IMR-90 (cell line): ENCODE results near the gene ECM1. TPM values are rescaled to one million over a fixed set of nuclear protein-coding genes. Genes with fewer than 3 reads are reported as not detected.

Experiments
- ATAC-seq: fragments of 200-7000 bp; cut with Tn5 transposase; 2 replicates; pipeline ENCODE4 v1.9.1; 2020; ENCODE audit warnings: low read depth, mild to moderate bottlenecking, moderate library complexity
- BruUV-seq: library from RNA; stranded (reverse); fragments of 400-500 nt; replicated peaks from 2 replicates; lab custom pipeline; 2021; lab: Mats Ljungman, UMichigan
- CTCF ChIA-PET: fragments of 300-600 bp; formaldehyde crosslinking; extraction: SDS; loops from one replicate; lab custom pipeline; 2021; ENCODE audit warnings: antibody characterized with exemption; lab: Yijun Ruan, JAX
- POLR2A ChIA-PET: fragments of 300-600 bp; sonication (Branson Sonifier 250); formaldehyde crosslinking; loops from one replicate; lab custom pipeline; 2022; ENCODE audit warnings: antibody characterized with exemption; ENCODE audit not compliant: unreplicated experiment; lab: Charles Lee
- DNase-seq: peaks from one replicate; pipeline ENCODE4 v3.0.0; 2013
- H2AFZ ChIP-seq: replicated peaks from 2 replicates; pipeline ENCODE3; 2013; ENCODE audit warnings: low read length, mild to moderate bottlenecking; ENCODE audit not compliant: poor library complexity
- H2AK5ac ChIP-seq: 2 replicates; pipeline ENCODE4 v1.6.1; 2013; ENCODE audit warnings: low read depth, low read length, inconsistent platforms
- H2AK9ac ChIP-seq: replicated peaks from 2 replicates; pipeline ENCODE3; 2013; ENCODE audit warnings: mild to moderate bottlenecking, low read depth, low read length, moderate library complexity; ENCODE audit not compliant: poor library complexity
- H2BK120ac ChIP-seq: 2 replicates; pipeline ENCODE4 v1.6.1; 2013; ENCODE audit warnings: low read depth, low read length, inconsistent platforms
- H2BK15ac ChIP-seq: 3 replicates; pipeline ENCODE4 v1.6.1; 2013; ENCODE audit warnings: low read depth, low read length, inconsistent platforms
- H2BK20ac ChIP-seq: 2 replicates; pipeline ENCODE4 v1.6.1; 2013; ENCODE audit warnings: low read depth, mild to moderate bottlenecking, inconsistent platforms, low read length, moderate library complexity
- H2BK5ac ChIP-seq: 2 replicates; pipeline ENCODE4 v1.6.1; 2013; ENCODE audit warnings: mild to moderate bottlenecking, low read depth, low read length, inconsistent platforms; ENCODE audit not compliant: poor library complexity, severe bottlenecking
- H3K14ac ChIP-seq: replicated peaks from 2 replicates; pipeline ENCODE4 v1.6.1; 2013; ENCODE audit warnings: low read depth, low read length, inconsistent platforms
- H3K18ac ChIP-seq: 2 replicates; pipeline ENCODE4 v1.6.1; 2013; ENCODE audit warnings: low read depth, low read length, control low read depth
- H3K23ac ChIP-seq: 2 replicates; pipeline ENCODE4 v1.6.1; 2013; ENCODE audit warnings: low read depth, low read length, inconsistent platforms
- H3K27ac ChIP-seq: 2 replicates; pipeline ENCODE4 v1.5.1; 2013; ENCODE audit warnings: mild to moderate bottlenecking, control low read depth, low read length; ENCODE audit not compliant: insufficient read depth
- H3K27me3 ChIP-seq: 2 replicates; pipeline ENCODE4 v1.6.1; 2013; ENCODE audit warnings: low read length; ENCODE audit not compliant: control insufficient read depth, insufficient read depth
- H3K36me3 ChIP-seq: 2 replicates; pipeline ENCODE4 v1.6.1; 2013; ENCODE audit warnings: low read length, mixed read lengths; ENCODE audit not compliant: control insufficient read depth, insufficient read depth
- H3K4ac ChIP-seq: 2 replicates; pipeline ENCODE4 v1.6.1; 2013; ENCODE audit warnings: low read depth, low read length, inconsistent platforms
- H3K4me1 ChIP-seq: 2 replicates; pipeline ENCODE4 v1.6.1; 2013; ENCODE audit warnings: low read length, mixed read lengths; ENCODE audit not compliant: control insufficient read depth, insufficient read depth
- H3K4me2 ChIP-seq: 2 replicates; pipeline ENCODE4 v1.6.1; 2013; ENCODE audit warnings: low read depth, mild to moderate bottlenecking, control low read depth, low read length, moderate library complexity
- H3K4me3 ChIP-seq: 2 replicates; pipeline ENCODE4 v1.5.1; 2013; ENCODE audit warnings: low read depth, mild to moderate bottlenecking, control low read depth, low read length, moderate library complexity; ENCODE audit not compliant: insufficient read depth
- H3K56ac ChIP-seq: 2 replicates; pipeline ENCODE4 v1.6.1; 2013; ENCODE audit warnings: low read length, inconsistent platforms; ENCODE audit not compliant: insufficient read depth; ENCODE audit errors: extremely low read depth
- H3K79me1 ChIP-seq, 2 experiments: 2 replicates each; pipeline ENCODE4 v1.6.1; 2013; ENCODE audit warnings: low read length in 2 of 2, inconsistent platforms in 1 of 2, low read depth in 1 of 2
- H3K9ac ChIP-seq: 2 replicates; pipeline ENCODE4 v1.6.1; 2013; ENCODE audit warnings: low read depth, low read length, control low read depth
- H3K9me1 ChIP-seq: 2 replicates; pipeline ENCODE4 v1.6.1; 2013; ENCODE audit warnings: low read length, inconsistent platforms; ENCODE audit not compliant: insufficient read depth
- H3K9me3 ChIP-seq: 2 replicates; pipeline ENCODE4 v1.6.1; 2013; ENCODE audit warnings: low read length; ENCODE audit not compliant: control insufficient read depth, insufficient read depth
- H4K20me1 ChIP-seq: 2 replicates; pipeline ENCODE4 v1.6.1; 2013; ENCODE audit warnings: low read length, inconsistent platforms; ENCODE audit not compliant: insufficient read depth
- H4K5ac ChIP-seq: 2 replicates; pipeline ENCODE4 v1.6.1; 2013; ENCODE audit warnings: mild to moderate bottlenecking, low read depth, low read length, control low read depth
- H4K8ac ChIP-seq, 2 experiments: 2 replicates each; pipeline ENCODE4 v1.6.1; 2013; ENCODE audit warnings: low read depth in 2 of 2, low read length in 2 of 2, control low read depth in 1 of 2, inconsistent platforms in 1 of 2
- H4K91ac ChIP-seq: 2 replicates; pipeline ENCODE4 v1.6.1; 2013; ENCODE audit warnings: low read depth, low read length, inconsistent platforms; ENCODE audit not compliant: insufficient read depth
- BHLHE40 ChIP-seq: fragments of 150-350 bp; IDR thresholded peaks from 2 replicates; pipeline ENCODE4 v1.6.1; 2016; ENCODE audit warnings: mild to moderate bottlenecking, low read depth, low read length
- CEBPB ChIP-seq: IDR thresholded peaks from 2 replicates; pipeline ENCODE4 v1.6.1; 2012; ENCODE audit warnings: low read depth, low read length, improper control_type of control experiment
- CHD1 ChIP-seq: IDR thresholded peaks from 2 replicates; pipeline ENCODE4 v1.6.1; 2012; ENCODE audit warnings: low read depth, low read length, improper control_type of control experiment
- FOS ChIP-seq: fragments of 150-350 bp; IDR thresholded peaks from 2 replicates; pipeline ENCODE4 v1.6.1; 2016; ENCODE audit warnings: low read depth, low read length
- MAZ ChIP-seq: IDR thresholded peaks from 2 replicates; pipeline ENCODE4 v1.6.1; 2012; ENCODE audit warnings: low read depth, mild to moderate bottlenecking, low read length, improper control_type of control experiment, moderate library complexity, borderline replicate concordance
- MXI1 ChIP-seq: IDR thresholded peaks from 2 replicates; pipeline ENCODE4 v1.6.1; 2012; ENCODE audit warnings: low read depth, mild to moderate bottlenecking, low read length, moderate library complexity, borderline replicate concordance
- NFE2L2 ChIP-seq: fragments of 150-350 bp; IDR thresholded peaks from 2 replicates; pipeline ENCODE4 v1.6.1; 2016; ENCODE audit warnings: low read depth, mild to moderate bottlenecking, low read length
- POLR2A ChIP-seq: IDR thresholded peaks from 2 replicates; pipeline ENCODE4 v1.6.1; 2012; ENCODE audit warnings: mild to moderate bottlenecking, low read depth, low read length
- RAD21 ChIP-seq: IDR thresholded peaks from 2 replicates; pipeline ENCODE4 v1.6.1; 2012; ENCODE audit warnings: low read length, improper control_type of control experiment
- RCOR1 ChIP-seq: IDR thresholded peaks from 2 replicates; pipeline ENCODE4 v1.6.1; 2012; ENCODE audit warnings: mild to moderate bottlenecking, low read length, improper control_type of control experiment; ENCODE audit not compliant: insufficient replicate concordance
- RFX5 ChIP-seq: IDR thresholded peaks from 2 replicates; pipeline ENCODE4 v1.8.0; 2012; ENCODE audit warnings: low read depth, mild to moderate bottlenecking, low read length, moderate library complexity
- SMC3 ChIP-seq: fragments of 150-350 bp; IDR thresholded peaks from 2 replicates; pipeline ENCODE4 v1.6.1; 2016; ENCODE audit warnings: low read depth, mild to moderate bottlenecking, antibody characterized with exemption, low read length, moderate library complexity
- USF2 ChIP-seq: fragments of 150-350 bp; IDR thresholded peaks from 2 replicates; pipeline ENCODE4 v1.6.1; 2017; ENCODE audit warnings: mild to moderate bottlenecking, antibody characterized with exemption, low read length, low read depth
- WGBS, 2 experiments: methylation state at CpG; one replicate each; pipeline versions ENCODE4 v1.1.5 to v1.1.7; 2013; ENCODE audit warnings: missing lambda C conversion rate in 2 of 2; ENCODE audit not compliant: insufficient read length in 1 of 2; ENCODE audit errors: extremely low coverage in 2 of 2; 5-methylcytosine and 5-hydroxymethylcytosine counted together
- dilution Hi-C: fragments of 300-500 bp; cut with HindIII; formaldehyde crosslinking; loops from one replicate; pipeline ENCODE4 v1.14.3; 2018; ENCODE audit warnings: low sequenced_read_pairs; ENCODE audit not compliant: unreplicated experiment
- in situ Hi-C: fragments of 300-500 bp; cut with MboI; formaldehyde crosslinking; loops from 3 replicates; pipeline ENCODE4 v1.14.3; 2019; ENCODE audit warnings: low sequenced_read_pairs, inconsistent platforms, mixed read lengths
- intact Hi-C: fragments of 100-400 bp; cut with micrococcal nuclease; formaldehyde crosslinking; loops from 2 replicates; pipeline ENCODE4 v1.10.0; 2022
- polyA plus RNA-seq, 3 experiments: library from polyadenylated mRNA; depleted of rRNA; stranded (reverse); fragments of >200 nt; gene quantifications; 2 replicates each; pipeline ENCODE4 v1.2.3, GENCODE V29; 2012; ENCODE audit warnings: low replicate concordance in 1 of 3
- total RNA-seq: library from RNA; depleted of rRNA; stranded (reverse); fragments of >200 nt; gene quantifications from 2 replicates; pipeline ENCODE4 v1.2.3, GENCODE V29; 2012
- TF ChIP-seq, protein P1 (sequence below): conservative IDR thresholded peaks from 2 replicates; pipeline ENCODE4 v1.5.1; 2012; ENCODE audit warnings: mild to moderate bottlenecking, low read depth, low read length, improper control_type of control experiment
- TF ChIP-seq, protein P2 (sequence below): fragments of 150-350 bp; IDR thresholded peaks from 2 replicates; pipeline ENCODE4 v1.6.1; 2016; ENCODE audit warnings: low read depth, mild to moderate bottlenecking, low read length, moderate library complexity, borderline replicate concordance

The ECM1 gene
- total and polyA plus RNA-seq, 2 of the 4 experiments (the other 2 are of a cell fraction), result 20.1 to 230 TPM

- no peak overlapping the region for H2BK5ac ChIP-seq
- H3K9me1 ChIP-seq, result peaks cover 11% of the 10 kb centered on the region
- H3K4me1 ChIP-seq, result peaks cover 20% of the 10 kb centered on the region
- no peak overlapping the region for H4K5ac ChIP-seq
- ChIA-PET CTCF (interaction anchor here (0.7 kb wide), 1 partner anchor 476 kb away, joined by 3 read pairs; no protein-coding TSS in a partner anchor), POLR2A (no interaction called here)
- WGBS, 2 experiments, result 81% methylated on average over 15 of the region's 19 CpGs; no CpG with 5 or more reads in 1 of the 2 experiments
- no peak overlapping the region for H2BK15ac ChIP-seq
- no TSS peak for BruUV-seq
- H4K20me1 ChIP-seq, result peaks cover 10% of the 10 kb centered on the region
- H2BK120ac ChIP-seq, result no peak overlapping the region
- H4K8ac ChIP-seq, result no peak overlapping the region
- no peak overlapping the region for H3K4me3 ChIP-seq
- H3K79me1 ChIP-seq, result peaks cover 7 to 60% of the 10 kb centered on the region in 2 experiments
- intact Hi-C loops (no loop called here), dilution Hi-C loops (no loop called here), in situ Hi-C loops (loop anchor here (10.0 kb wide), 1 partner anchor 291 kb away; the partner anchor contains the start of gene APH1A)
- H3K9me3 ChIP-seq, result no peaks in the 10 kb centered on the region
- H3K36me3 ChIP-seq, result peaks cover 5% of the 10 kb centered on the region
- no peak overlapping the region for H3K56ac ChIP-seq
- no peak overlapping the region for H2AFZ ChIP-seq
- DNase-seq (no peak), ATAC-seq (no peak)
- no peaks in the 10 kb centered on the region for H3K27me3 ChIP-seq
- H2BK20ac ChIP-seq, result no peak overlapping the region
- no peak overlapping the region for H3K18ac ChIP-seq
- H3K27ac ChIP-seq, result no peak overlapping the region
- H3K9ac ChIP-seq, result no peak overlapping the region
- H2AK9ac ChIP-seq, result no peak overlapping the region
- H2AK5ac ChIP-seq, result no peak overlapping the region
- no peak overlapping the region for H3K23ac ChIP-seq
- H3K4ac ChIP-seq, result no peak overlapping the region
- no peak overlapping the region for H3K4me2 ChIP-seq
- H3K14ac ChIP-seq, result no peak overlapping the region
- no peak overlapping the region for H4K91ac ChIP-seq
- TF ChIP-seq RAD21, result no peak
- TF ChIP-seq FOS, result no peak
- TF ChIP-seq POLR2A, result no peak
- TF ChIP-seq CEBPB, result no peak
- TF ChIP-seq, protein P1, sequence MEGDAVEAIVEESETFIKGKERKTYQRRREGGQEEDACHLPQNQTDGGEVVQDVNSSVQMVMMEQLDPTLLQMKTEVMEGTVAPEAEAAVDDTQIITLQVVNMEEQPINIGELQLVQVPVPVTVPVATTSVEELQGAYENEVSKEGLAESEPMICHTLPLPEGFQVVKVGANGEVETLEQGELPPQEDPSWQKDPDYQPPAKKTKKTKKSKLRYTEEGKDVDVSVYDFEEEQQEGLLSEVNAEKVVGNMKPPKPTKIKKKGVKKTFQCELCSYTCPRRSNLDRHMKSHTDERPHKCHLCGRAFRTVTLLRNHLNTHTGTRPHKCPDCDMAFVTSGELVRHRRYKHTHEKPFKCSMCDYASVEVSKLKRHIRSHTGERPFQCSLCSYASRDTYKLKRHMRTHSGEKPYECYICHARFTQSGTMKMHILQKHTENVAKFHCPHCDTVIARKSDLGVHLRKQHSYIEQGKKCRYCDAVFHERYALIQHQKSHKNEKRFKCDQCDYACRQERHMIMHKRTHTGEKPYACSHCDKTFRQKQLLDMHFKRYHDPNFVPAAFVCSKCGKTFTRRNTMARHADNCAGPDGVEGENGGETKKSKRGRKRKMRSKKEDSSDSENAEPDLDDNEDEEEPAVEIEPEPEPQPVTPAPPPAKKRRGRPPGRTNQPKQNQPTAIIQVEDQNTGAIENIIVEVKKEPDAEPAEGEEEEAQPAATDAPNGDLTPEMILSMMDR, result no peak
- no peak for TF ChIP-seq BHLHE40
- TF ChIP-seq RFX5, result no peak
- TF ChIP-seq SMC3, result no peak
- TF ChIP-seq NFE2L2, result no peak
- TF ChIP-seq, protein P2, sequence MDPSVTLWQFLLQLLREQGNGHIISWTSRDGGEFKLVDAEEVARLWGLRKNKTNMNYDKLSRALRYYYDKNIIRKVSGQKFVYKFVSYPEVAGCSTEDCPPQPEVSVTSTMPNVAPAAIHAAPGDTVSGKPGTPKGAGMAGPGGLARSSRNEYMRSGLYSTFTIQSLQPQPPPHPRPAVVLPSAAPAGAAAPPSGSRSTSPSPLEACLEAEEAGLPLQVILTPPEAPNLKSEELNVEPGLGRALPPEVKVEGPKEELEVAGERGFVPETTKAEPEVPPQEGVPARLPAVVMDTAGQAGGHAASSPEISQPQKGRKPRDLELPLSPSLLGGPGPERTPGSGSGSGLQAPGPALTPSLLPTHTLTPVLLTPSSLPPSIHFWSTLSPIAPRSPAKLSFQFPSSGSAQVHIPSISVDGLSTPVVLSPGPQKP, result no peak
- no peak for TF ChIP-seq USF2
- no peak for TF ChIP-seq RCOR1
- no peak for TF ChIP-seq MXI1
- TF ChIP-seq MAZ, result no peak
- no peak for TF ChIP-seq CHD1
Measured at GRCh38 chr1:150555198-150555970, 47.5 kb downstream of the ECM1 start.
